ENCODE measurements around the gene OLAH. TPM values are rescaled to one million over a fixed set of nuclear protein-coding genes. Genes with fewer than 3 reads are reported as not detected.

Gene OLAH
- polyA plus RNA-seq, 1 donor from 2014 or later: not detected

DNA sequence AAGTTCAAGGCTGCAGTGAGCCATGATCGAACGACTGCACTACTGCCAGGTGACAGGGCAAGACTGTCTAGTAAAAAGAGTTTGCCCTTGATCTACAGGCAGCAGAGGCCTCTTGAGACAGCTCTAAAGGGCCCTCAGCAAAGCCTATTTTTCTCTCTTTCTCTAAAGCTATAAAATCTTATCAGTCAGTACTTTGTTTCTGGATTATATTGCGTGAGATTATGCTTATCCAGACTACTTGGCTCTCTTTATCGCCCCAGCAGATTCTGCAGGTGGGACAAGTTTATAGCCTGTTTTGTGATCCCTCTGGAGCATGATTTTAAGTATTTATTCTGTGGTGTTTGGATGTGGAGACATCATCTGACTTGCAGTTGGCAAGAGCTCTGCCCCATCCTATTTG lies 56.1 kb downstream of the OLAH start:
- H3K9me2 ChIP-seq (ENCODE audit: insufficient read depth, low read length): no peaks in the 10 kb centered on the region
- H3K9me3 ChIP-seq (ENCODE audit: low read length): no peaks in the 10 kb centered on the region
- H3K36me3 ChIP-seq (ENCODE audit: insufficient read depth, low read length): no peaks in the 10 kb centered on the region
- TF ChIP-seq TAF1 (IDR thresholded peaks at IDR 0.05; ENCODE audit: low read depth) (no peak), POLR2AphosphoS5 (IDR thresholded peaks at IDR 0.05) (no peak), RAD21 (conservative IDR thresholded peaks at IDR 0.05) (no peak), EZH2 (IDR thresholded peaks at IDR 0.05; ENCODE audit: borderline replicate concordance, insufficient read depth, low read length, poor library complexity, severe bottlenecking) (no peak), EP300 (conservative IDR thresholded peaks at IDR 0.05; ENCODE audit: poor library complexity, severe bottlenecking) (no peak), MXI1 (conservative IDR thresholded peaks at IDR 0.05; ENCODE audit: poor library complexity, severe bottlenecking) (no peak), SMC3 (conservative IDR thresholded peaks at IDR 0.05; ENCODE audit: poor library complexity) (no peak)
- TF ChIP-seq, protein P1, sequence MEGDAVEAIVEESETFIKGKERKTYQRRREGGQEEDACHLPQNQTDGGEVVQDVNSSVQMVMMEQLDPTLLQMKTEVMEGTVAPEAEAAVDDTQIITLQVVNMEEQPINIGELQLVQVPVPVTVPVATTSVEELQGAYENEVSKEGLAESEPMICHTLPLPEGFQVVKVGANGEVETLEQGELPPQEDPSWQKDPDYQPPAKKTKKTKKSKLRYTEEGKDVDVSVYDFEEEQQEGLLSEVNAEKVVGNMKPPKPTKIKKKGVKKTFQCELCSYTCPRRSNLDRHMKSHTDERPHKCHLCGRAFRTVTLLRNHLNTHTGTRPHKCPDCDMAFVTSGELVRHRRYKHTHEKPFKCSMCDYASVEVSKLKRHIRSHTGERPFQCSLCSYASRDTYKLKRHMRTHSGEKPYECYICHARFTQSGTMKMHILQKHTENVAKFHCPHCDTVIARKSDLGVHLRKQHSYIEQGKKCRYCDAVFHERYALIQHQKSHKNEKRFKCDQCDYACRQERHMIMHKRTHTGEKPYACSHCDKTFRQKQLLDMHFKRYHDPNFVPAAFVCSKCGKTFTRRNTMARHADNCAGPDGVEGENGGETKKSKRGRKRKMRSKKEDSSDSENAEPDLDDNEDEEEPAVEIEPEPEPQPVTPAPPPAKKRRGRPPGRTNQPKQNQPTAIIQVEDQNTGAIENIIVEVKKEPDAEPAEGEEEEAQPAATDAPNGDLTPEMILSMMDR (IDR thresholded peaks at IDR 0.05; ENCODE audit: poor library complexity, severe bottlenecking): no peak
- TF ChIP-seq, protein P2, sequence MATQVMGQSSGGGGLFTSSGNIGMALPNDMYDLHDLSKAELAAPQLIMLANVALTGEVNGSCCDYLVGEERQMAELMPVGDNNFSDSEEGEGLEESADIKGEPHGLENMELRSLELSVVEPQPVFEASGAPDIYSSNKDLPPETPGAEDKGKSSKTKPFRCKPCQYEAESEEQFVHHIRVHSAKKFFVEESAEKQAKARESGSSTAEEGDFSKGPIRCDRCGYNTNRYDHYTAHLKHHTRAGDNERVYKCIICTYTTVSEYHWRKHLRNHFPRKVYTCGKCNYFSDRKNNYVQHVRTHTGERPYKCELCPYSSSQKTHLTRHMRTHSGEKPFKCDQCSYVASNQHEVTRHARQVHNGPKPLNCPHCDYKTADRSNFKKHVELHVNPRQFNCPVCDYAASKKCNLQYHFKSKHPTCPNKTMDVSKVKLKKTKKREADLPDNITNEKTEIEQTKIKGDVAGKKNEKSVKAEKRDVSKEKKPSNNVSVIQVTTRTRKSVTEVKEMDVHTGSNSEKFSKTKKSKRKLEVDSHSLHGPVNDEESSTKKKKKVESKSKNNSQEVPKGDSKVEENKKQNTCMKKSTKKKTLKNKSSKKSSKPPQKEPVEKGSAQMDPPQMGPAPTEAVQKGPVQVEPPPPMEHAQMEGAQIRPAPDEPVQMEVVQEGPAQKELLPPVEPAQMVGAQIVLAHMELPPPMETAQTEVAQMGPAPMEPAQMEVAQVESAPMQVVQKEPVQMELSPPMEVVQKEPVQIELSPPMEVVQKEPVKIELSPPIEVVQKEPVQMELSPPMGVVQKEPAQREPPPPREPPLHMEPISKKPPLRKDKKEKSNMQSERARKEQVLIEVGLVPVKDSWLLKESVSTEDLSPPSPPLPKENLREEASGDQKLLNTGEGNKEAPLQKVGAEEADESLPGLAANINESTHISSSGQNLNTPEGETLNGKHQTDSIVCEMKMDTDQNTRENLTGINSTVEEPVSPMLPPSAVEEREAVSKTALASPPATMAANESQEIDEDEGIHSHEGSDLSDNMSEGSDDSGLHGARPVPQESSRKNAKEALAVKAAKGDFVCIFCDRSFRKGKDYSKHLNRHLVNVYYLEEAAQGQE (IDR thresholded peaks at IDR 0.05; ENCODE audit: borderline replicate concordance): no peak
- peaks cover 10% of the 10 kb centered on the region for H3K79me2 ChIP-seq (replicated peaks; ENCODE audit: insufficient read depth, low read length)
- no peak overlapping the region for H2AFZ ChIP-seq (ENCODE audit: low read depth, low read length)
- H3K27ac ChIP-seq (ENCODE audit: low read length): no peak overlapping the region
- no peak overlapping the region for H3K4me3 ChIP-seq (ENCODE audit: low read length)
- no peaks in the 10 kb centered on the region for H3F3A ChIP-seq (ENCODE audit: insufficient read depth, low read length, poor library complexity, severe bottlenecking)
- H3K27me3 ChIP-seq (ENCODE audit: insufficient read depth, low read depth, low read length): no peaks in the 10 kb centered on the region
- H3K9ac ChIP-seq (ENCODE audit: low read length): no peak overlapping the region
- no peaks in the 10 kb centered on the region for H4K20me1 ChIP-seq (ENCODE audit: insufficient read depth)
- H3K4me2 ChIP-seq (ENCODE audit: low read length): no peak overlapping the region

DNA sequence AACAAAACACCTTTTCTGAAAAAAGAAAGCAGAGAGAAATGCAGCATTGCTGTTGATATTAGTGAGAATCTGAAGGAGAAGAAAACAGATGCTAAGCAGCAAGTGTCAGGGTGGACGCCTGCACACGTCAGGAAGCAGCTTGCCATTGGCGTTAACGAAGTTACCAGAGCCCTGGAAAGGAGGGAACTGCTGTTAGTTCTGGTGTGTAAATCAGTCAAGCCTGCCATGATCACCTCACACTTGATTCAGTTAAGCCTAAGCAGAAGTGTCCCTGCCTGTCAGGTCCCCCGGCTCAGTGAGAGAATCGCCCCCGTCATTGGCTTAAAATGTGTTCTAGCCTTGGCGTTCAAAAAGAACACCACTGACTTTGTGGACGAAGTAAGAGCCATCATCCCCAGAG lies 59.8 kb downstream of the OLAH start:
- TF ChIP-seq, protein P2 (IDR thresholded peaks at IDR 0.05; ENCODE audit: borderline replicate concordance): no peak
- TF ChIP-seq TAF1 (IDR thresholded peaks at IDR 0.05; ENCODE audit: low read depth) (no peak), RAD21 (conservative IDR thresholded peaks at IDR 0.05) (no peak), EZH2 (IDR thresholded peaks at IDR 0.05; ENCODE audit: borderline replicate concordance, insufficient read depth, low read length, poor library complexity, severe bottlenecking) (no peak), EP300 (conservative IDR thresholded peaks at IDR 0.05; ENCODE audit: poor library complexity, severe bottlenecking) (no peak), POLR2AphosphoS5 (IDR thresholded peaks at IDR 0.05) (no peak), SMC3 (conservative IDR thresholded peaks at IDR 0.05; ENCODE audit: poor library complexity) (no peak), MXI1 (conservative IDR thresholded peaks at IDR 0.05; ENCODE audit: poor library complexity, severe bottlenecking) (no peak)
- TF ChIP-seq, protein P1 (IDR thresholded peaks at IDR 0.05; ENCODE audit: poor library complexity, severe bottlenecking): no peak
- Histone ChIP-seq H2AFZ (ENCODE audit: low read depth, low read length) (no peak overlapping the region), H3K4me3 (ENCODE audit: low read length) (no peak overlapping the region), H3K9me3 (ENCODE audit: low read length) (no peaks in the 10 kb centered on the region), H3F3A (ENCODE audit: insufficient read depth, low read length, poor library complexity, severe bottlenecking) (no peaks in the 10 kb centered on the region), H4K20me1 (ENCODE audit: insufficient read depth) (no peaks in the 10 kb centered on the region), H3K27ac (ENCODE audit: low read length) (no peak overlapping the region), H3K9me2 (ENCODE audit: insufficient read depth, low read length) (no peaks in the 10 kb centered on the region), H3K4me2 (ENCODE audit: low read length) (no peak overlapping the region), H3K27me3 (ENCODE audit: insufficient read depth, low read depth, low read length) (no peaks in the 10 kb centered on the region), H3K79me2 (replicated peaks; ENCODE audit: insufficient read depth, low read length) (peaks cover 10% of the 10 kb centered on the region), H3K9ac (ENCODE audit: low read length) (no peak overlapping the region), H3K36me3 (ENCODE audit: insufficient read depth, low read length) (no peaks in the 10 kb centered on the region)
